ENCODE results near the gene MMD2.

GRCh38 chr7:4895766-4896165, 63.2 kb downstream of the MMD2 start:
- TF ChIP-seq, protein P1, sequence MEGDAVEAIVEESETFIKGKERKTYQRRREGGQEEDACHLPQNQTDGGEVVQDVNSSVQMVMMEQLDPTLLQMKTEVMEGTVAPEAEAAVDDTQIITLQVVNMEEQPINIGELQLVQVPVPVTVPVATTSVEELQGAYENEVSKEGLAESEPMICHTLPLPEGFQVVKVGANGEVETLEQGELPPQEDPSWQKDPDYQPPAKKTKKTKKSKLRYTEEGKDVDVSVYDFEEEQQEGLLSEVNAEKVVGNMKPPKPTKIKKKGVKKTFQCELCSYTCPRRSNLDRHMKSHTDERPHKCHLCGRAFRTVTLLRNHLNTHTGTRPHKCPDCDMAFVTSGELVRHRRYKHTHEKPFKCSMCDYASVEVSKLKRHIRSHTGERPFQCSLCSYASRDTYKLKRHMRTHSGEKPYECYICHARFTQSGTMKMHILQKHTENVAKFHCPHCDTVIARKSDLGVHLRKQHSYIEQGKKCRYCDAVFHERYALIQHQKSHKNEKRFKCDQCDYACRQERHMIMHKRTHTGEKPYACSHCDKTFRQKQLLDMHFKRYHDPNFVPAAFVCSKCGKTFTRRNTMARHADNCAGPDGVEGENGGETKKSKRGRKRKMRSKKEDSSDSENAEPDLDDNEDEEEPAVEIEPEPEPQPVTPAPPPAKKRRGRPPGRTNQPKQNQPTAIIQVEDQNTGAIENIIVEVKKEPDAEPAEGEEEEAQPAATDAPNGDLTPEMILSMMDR (IDR thresholded peaks at IDR 0.05; ENCODE audit: insufficient read depth, low read depth, low read length) = no peak
- TF ChIP-seq EZH2 (IDR thresholded peaks at IDR 0.05; ENCODE audit: insufficient read depth, low read length) = no peak
